Endothelial cell of umbilical vein (primary cell): Measurements from ENCODE around the gene MAP3K19. TPM values are rescaled to one million over a fixed set of nuclear protein-coding genes. Genes with fewer than 3 reads are reported as not detected.

ENCODE experiments used
- BruUV-seq: library from RNA; stranded (reverse); fragments of 400-500 nt; replicated peaks from 2 replicates; lab custom pipeline; 2021; lab: Mats Ljungman, UMichigan
- CTCF ChIA-PET: fragments of 300-600, 350-600 bp; sonication (Branson Sonifier 250); formaldehyde crosslinking; loops from one replicate; lab custom pipeline; 2021; ENCODE audit warnings: antibody characterized with exemption, inconsistent platforms; lab: Charles Lee
- POLR2A ChIA-PET: fragments of 300-600, 350-600 bp; sonication (Branson Sonifier 250); formaldehyde crosslinking; loops from one replicate; lab custom pipeline; 2021; ENCODE audit warnings: antibody characterized with exemption, inconsistent platforms; lab: Charles Lee
- DNase-seq: peaks from one replicate; pipeline ENCODE4 v3.0.0-alpha.2; 2011; ENCODE audit warnings: low read depth, low spot score
- FAIRE-seq: peaks from 2 replicates; lab custom pipeline; 2011; peaks lifted over from hg19 to GRCh38; lab: Jason Lieb, UNC
- H2AFZ ChIP-seq: 2 replicates; pipeline ENCODE4 v1.6.0; 2012; ENCODE audit warnings: low read depth, low read length, control low read depth, inconsistent platforms
- H3K27ac ChIP-seq: 2 replicates; pipeline ENCODE4 v1.5.1; 2011; ENCODE audit warnings: low read depth, mild to moderate bottlenecking, control low read depth, low read length, moderate library complexity; ENCODE audit not compliant: insufficient read depth
- H3K27me3 ChIP-seq, 2 experiments: 2 replicates each; pipeline versions ENCODE4 v1.6.0 to v1.6.1; 2011; ENCODE audit warnings: low read length in 2 of 2, mixed read lengths in 1 of 2; ENCODE audit not compliant: control insufficient read depth in 2 of 2, insufficient read depth in 2 of 2
- H3K36me3 ChIP-seq, 2 experiments: 2 replicates in 1 of 2; 3 replicates in 1 of 2; pipeline ENCODE4 v1.5.1; 2011; ENCODE audit warnings: low read length in 2 of 2, mild to moderate bottlenecking in 1 of 2, moderate library complexity in 1 of 2; ENCODE audit not compliant: control insufficient read depth in 2 of 2, insufficient read depth in 2 of 2; ENCODE audit errors: extremely low read depth in 1 of 2
- H3K4me1 ChIP-seq: 3 replicates; pipeline ENCODE4 v1.5.1; 2011; ENCODE audit warnings: mild to moderate bottlenecking, low read length; ENCODE audit not compliant: control insufficient read depth, insufficient read depth; ENCODE audit errors: extremely low read depth
- H3K4me2 ChIP-seq: 2 replicates; pipeline ENCODE4 v1.6.1; 2011; ENCODE audit warnings: low read length, control low read depth, mixed read lengths; ENCODE audit not compliant: insufficient read depth
- H3K4me3 ChIP-seq, 3 experiments: fragments of 200-600 bp in 1 of 3; sonication (generic), shearing (Covaris generic) in 1 of 3; replicated peaks in 1 of 3; 2 replicates each; pipeline ENCODE4 v1.5.1; 2011 to 2016; ENCODE audit warnings: control low read depth in 3 of 3, low read length in 3 of 3, mild to moderate bottlenecking in 2 of 3, inconsistent platforms in 1 of 3, low read depth in 1 of 3, moderate library complexity in 1 of 3; ENCODE audit not compliant: insufficient read depth in 1 of 3
- H3K79me2 ChIP-seq: 2 replicates; pipeline ENCODE4 v1.6.0; 2012; ENCODE audit warnings: low read length, inconsistent platforms; ENCODE audit not compliant: control insufficient read depth, insufficient read depth
- H3K9ac ChIP-seq: replicated peaks from 2 replicates; pipeline ENCODE3; 2011; ENCODE audit warnings: low read length, control low read depth; ENCODE audit not compliant: insufficient read depth; ENCODE audit errors: extremely low read depth
- H3K9me1 ChIP-seq: replicated peaks from 3 replicates; pipeline ENCODE4 v1.6.0; 2011; ENCODE audit warnings: mild to moderate bottlenecking, low read length; ENCODE audit not compliant: control insufficient read depth, insufficient read depth; ENCODE audit errors: extremely low read depth
- H3K9me3 ChIP-seq: replicated peaks from 2 replicates; pipeline ENCODE4 v1.5.1; 2012; ENCODE audit warnings: low read length, inconsistent platforms; ENCODE audit not compliant: control insufficient read depth, insufficient read depth
- H4K20me1 ChIP-seq: replicated peaks from 2 replicates; pipeline ENCODE3; 2011; ENCODE audit warnings: mild to moderate bottlenecking, low read length; ENCODE audit not compliant: control insufficient read depth, insufficient read depth; ENCODE audit errors: extremely low read depth
- EZH2 ChIP-seq: IDR thresholded peaks from 2 replicates; pipeline ENCODE4 v1.6.1; 2012; ENCODE audit warnings: borderline replicate concordance, low read depth, mild to moderate bottlenecking, moderate library complexity, low read length, inconsistent platforms; ENCODE audit not compliant: severe bottlenecking
- FOS ChIP-seq: IDR thresholded peaks from 2 replicates; pipeline ENCODE4 v1.6.1; 2011; ENCODE audit warnings: mild to moderate bottlenecking, low read length, moderate library complexity, borderline replicate concordance; ENCODE audit not compliant: insufficient read depth
- GATA2 ChIP-seq: IDR thresholded peaks from 2 replicates; pipeline ENCODE4 v1.7.0; 2011; ENCODE audit warnings: low read depth, mild to moderate bottlenecking, moderate library complexity, mixed read lengths, low read length; ENCODE audit not compliant: insufficient read length, insufficient read depth
- JUN ChIP-seq: IDR thresholded peaks from 2 replicates; pipeline ENCODE4 v1.6.1; 2011; ENCODE audit warnings: borderline replicate concordance, low read depth; ENCODE audit not compliant: insufficient read length, insufficient read depth
- MYC ChIP-seq: IDR thresholded peaks from one replicate; pipeline ENCODE4 v1.6.1; 2011; ENCODE audit warnings: mild to moderate bottlenecking, low read depth, low read length
- POLR2AphosphoS5 ChIP-seq: IDR thresholded peaks from 2 replicates; pipeline ENCODE4 v1.6.1; 2012; ENCODE audit warnings: low read depth, mild to moderate bottlenecking, control low read depth, low read length, moderate library complexity; ENCODE audit not compliant: insufficient read depth
- dilution Hi-C: fragments of 300-500 bp; cut with MboI; formaldehyde crosslinking; loops from one replicate; pipeline ENCODE4 v1.15.0; 2019; ENCODE audit warnings: low sequenced_read_pairs; ENCODE audit not compliant: extremely low pct_ligation_motif_present
- intact Hi-C: fragments of 100-400 bp; cut with micrococcal nuclease; formaldehyde crosslinking; loops from one replicate; pipeline ENCODE4 v1.10.0; 2022
- polyA plus RNA-seq, 4 experiments: library from polyadenylated mRNA; depleted of rRNA in 3 of 4; stranded (reverse) in 3 of 4; unstranded in 1 of 4; fragments of >200 nt; gene quantifications; 2 replicates each; pipeline versions ENCODE4 v1.2.1 to v1.2.3, GENCODE V29; 2011 to 2012; ENCODE audit warnings: missing spikeins in 1 of 4
- total RNA-seq: library from RNA; stranded (reverse); gene quantifications from 2 replicates; pipeline ENCODE4 v1.2.3, GENCODE V29; 2021
- TF ChIP-seq, protein P1 (sequence below): IDR thresholded peaks from 2 replicates; pipeline ENCODE4 v1.6.1; 2011; ENCODE audit not compliant: insufficient read depth, insufficient read length

Gene MAP3K19
- total and polyA plus RNA-seq, 2 donors (not counting 3 experiments of a cell fraction or from before 2014, with no cell fraction given), result not detected

DNA sequence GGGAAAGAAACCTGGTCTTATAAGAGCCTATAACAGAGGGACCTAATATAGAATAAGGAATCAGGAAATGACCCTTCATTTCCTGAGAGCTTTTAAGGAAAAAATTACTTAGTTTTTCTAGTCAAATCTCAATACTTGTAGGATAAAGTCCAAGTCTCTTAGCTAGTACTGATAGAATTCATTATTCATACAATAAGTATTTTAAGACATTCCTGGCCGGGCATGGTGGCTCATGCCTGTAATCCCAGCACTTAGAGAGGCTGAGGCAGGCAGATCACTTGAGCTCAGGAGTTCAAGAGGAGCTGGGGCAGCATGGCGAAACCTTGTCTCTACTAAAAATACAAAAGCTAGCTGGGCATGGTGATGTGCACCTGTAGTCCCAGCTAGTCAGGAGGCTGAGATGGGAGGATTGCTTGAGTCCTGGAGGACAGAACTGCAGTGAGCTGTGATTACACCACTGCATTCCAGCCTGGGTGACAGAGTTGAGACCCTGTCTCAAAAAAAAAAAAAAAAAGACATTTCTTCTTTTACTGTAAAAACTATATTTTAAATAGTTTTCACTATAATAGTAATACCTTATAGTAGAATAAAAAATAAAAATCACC lies 8.0 kb upstream of the MAP3K19 start:
- FAIRE-seq (peak; percentile 15), DNase-seq (peak; percentile 53)
- H3K79me2 ChIP-seq, result peaks cover 69% of the 10 kb centered on the region
- peaks cover 6% of the 10 kb centered on the region for H4K20me1 ChIP-seq
- peak overlapping the region; percentile 93 for H3K4me2 ChIP-seq
- CTCF ChIA-PET, result interaction anchor here (0.7 to 1.4 kb wide), 2 partner anchors 50 to 51 kb away, joined by 3 to 5 read pairs; no protein-coding TSS in a partner anchor
- H3K4me1 ChIP-seq, result peaks cover 30% of the 10 kb centered on the region
- intact Hi-C loops (no loop called here), dilution Hi-C loops (no loop called here)
- no TSS peak for BruUV-seq
- H3K9me3 ChIP-seq, result no peaks in the 10 kb centered on the region
- peak overlapping the region; percentile 36 for H3K27ac ChIP-seq
- peaks cover 0 to 2% of the 10 kb centered on the region in 2 experiments for H3K36me3 ChIP-seq
- no peaks in the 10 kb centered on the region for H3K9me1 ChIP-seq
- POLR2A ChIA-PET, result interaction anchor here (0.7 kb wide), 1 partner anchor 666 kb away, joined by 6 read pairs; no protein-coding TSS in a partner anchor
- H3K27me3 ChIP-seq, result no peaks in the 10 kb centered on the region
- no peak overlapping the region for H2AFZ ChIP-seq
- H3K9ac ChIP-seq, result no peak overlapping the region
- TF ChIP-seq, protein P1, sequence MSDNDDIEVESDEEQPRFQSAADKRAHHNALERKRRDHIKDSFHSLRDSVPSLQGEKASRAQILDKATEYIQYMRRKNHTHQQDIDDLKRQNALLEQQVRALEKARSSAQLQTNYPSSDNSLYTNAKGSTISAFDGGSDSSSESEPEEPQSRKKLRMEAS, result no peak
- TF ChIP-seq FOS, result no peak
- TF ChIP-seq EZH2, result no peak
- TF ChIP-seq POLR2AphosphoS5, result no peak
- H3K4me3 ChIP-seq, result no peak overlapping the region

DNA sequence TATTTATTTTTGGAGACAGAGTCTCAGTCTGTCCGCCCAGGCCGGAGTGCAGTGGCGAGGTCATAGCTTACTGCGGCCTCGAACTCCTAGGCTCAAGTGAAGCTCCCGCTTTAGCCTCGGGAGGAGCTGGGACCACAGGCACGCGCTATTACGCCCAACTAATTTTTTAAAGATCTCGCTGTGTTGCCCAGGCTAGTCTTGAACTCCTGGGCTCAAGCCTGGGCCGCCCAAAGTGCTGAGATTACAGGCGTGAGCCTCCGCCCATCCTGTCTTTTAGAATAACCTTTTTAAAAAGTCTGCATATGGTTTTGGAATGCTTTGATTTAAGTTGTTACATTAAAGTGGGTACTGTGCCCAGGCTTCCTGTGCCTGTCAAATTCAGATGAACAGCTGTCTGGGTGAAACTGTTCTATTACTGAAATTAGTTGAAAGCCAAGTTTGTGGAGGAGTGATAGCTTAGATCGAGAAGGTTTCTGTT lies 5.8 kb upstream of the MAP3K19 start:
- POLR2A ChIA-PET, result no interaction called here
- dilution Hi-C loops (no loop called here), intact Hi-C loops (loop anchor here (2.0 to 5.0 kb wide), 3 partner anchors 134 to 478 kb away; partner anchors contain the start of genes CCNT2, R3HDM1 and ZRANB3)
- Histone ChIP-seq H3K27ac (peak overlapping the region; percentile 83), H3K27me3 (no peaks in the 10 kb centered on the region), H3K9ac (peak overlapping the region; percentile 96), H3K36me3 (peaks cover 0 to 2% of the 10 kb centered on the region in 2 experiments), H3K4me2 (peak overlapping the region; percentile 93), H3K4me1 (peaks cover 30% of the 10 kb centered on the region), H3K4me3 (peak overlapping the region; percentile 54 to 99 (median 87)), H3K79me2 (peaks cover 56% of the 10 kb centered on the region), H4K20me1 (peaks cover 3% of the 10 kb centered on the region), H2AFZ (no peak overlapping the region), H3K9me3 (no peaks in the 10 kb centered on the region), H3K9me1 (no peaks in the 10 kb centered on the region)
- TF ChIP-seq EZH2, result no peak
- TF ChIP-seq GATA2, result no peak
- TF ChIP-seq, protein P1, result no peak
- no peak for TF ChIP-seq POLR2AphosphoS5
- no peak for TF ChIP-seq JUN
- TF ChIP-seq MYC, result no peak
- TF ChIP-seq FOS, result no peak
- CTCF ChIA-PET, result interaction anchor here (0.6 to 1.1 kb wide), 3 partner anchors 12 to 656 kb away, joined by 3 to 5 read pairs (median 3); no protein-coding TSS in a partner anchor
- no peak for FAIRE-seq
- no TSS peak for BruUV-seq
- peak; percentile 9 for DNase-seq
